HG03432 (cell line): Measurements from ENCODE around the gene DNLZ.

Source experiments
- ATAC-seq: cut with Tn5 transposase; IDR thresholded peaks from one replicate; pipeline ENCODE4 v1.9.1; 2021; ENCODE audit warnings: mild to moderate bottlenecking, moderate library complexity; ENCODE audit not compliant: unreplicated experiment

DNLZ gene

DNA sequence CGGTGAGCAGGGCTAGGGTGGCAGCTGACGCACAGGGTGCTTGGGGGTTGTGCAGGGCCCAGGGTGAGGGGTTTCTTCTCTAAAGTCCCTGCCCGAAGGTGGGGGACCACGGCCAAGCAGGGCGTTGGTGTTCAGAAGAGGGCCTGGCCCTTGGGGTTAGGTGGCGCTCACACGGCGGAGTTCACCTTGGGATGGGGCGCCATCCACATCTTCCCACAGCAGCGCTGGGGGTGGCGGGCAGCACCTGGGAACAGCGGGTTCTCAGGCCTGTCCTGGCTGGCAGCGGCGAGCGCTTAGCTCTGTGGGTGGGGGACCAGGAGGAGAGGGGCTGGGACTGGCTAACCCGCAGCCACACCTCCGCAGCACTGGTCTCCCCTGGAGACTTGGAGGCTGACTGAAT lies 30.1 kb downstream of the DNLZ start:
- no peak for ATAC-seq

- ATAC-seq, result no peak
These were observed 30.5 kb downstream of the DNLZ start for GRCh38 chr9:136333045-136333444.

DNA sequence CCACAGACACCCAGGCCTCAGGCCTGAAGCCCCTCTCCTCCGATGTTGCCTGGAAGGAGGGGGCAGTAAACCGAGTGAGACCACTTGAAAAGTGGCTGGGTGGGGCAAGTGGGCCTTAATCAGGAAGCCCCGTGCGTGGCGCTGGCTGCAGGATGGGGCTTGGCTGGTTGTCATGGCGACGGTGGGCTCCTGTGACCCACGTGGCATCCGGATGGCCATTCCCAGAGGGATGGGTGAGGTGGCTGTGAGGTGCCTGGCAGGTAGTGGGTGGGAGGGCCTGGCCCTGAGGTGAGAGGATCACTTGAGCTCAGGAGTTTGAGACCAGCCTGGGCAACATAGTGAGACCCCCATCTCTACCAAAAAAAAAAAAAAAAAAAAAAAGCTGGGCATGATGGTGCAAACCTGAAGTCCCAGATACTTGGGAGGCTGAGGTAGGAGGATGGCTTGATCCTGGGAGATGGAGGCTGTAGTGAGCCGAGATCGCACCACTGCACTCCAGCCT lies 31.0 kb downstream of the DNLZ start:
- no peak for ATAC-seq

- no peak for ATAC-seq
These were observed 31.7 kb downstream of the DNLZ start for GRCh38 chr9:136331556-136332481.

GRCh38 chr9:136331030-136331429 lies 32.5 kb downstream of the DNLZ start:
- no peak for ATAC-seq

GRCh38 chr9:136330406-136330990 lies 33.0 kb downstream of the DNLZ start:
- ATAC-seq, result no peak

- ATAC-seq, result no peak
These were observed 33.7 kb downstream of the DNLZ start for GRCh38 chr9:136329636-136330405.

- ATAC-seq, result no peak
These were observed 34.3 kb downstream of the DNLZ start for GRCh38 chr9:136329211-136329627.

DNA sequence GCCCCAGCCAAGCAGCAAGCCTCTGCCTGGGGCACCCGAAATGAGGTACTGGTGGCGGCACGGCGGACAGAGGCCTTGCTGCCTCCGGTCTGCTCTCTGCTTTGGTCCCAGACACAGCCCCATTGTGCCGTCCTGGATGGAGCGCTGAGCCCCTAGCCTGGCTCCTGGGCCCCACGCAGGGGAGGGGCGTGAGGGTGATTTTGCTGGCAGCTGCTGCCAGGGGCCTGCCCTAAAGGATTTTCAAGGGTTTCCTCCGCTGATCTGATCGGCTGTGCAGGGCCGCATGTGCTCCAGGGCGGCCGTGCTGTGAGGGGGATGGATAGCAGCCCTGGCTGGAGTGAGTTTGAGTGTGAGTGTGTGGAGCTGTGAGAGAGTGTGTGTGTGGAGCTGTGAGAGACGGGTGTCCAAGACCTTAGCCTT lies 34.9 kb downstream of the DNLZ start:
- no peak for ATAC-seq

DNA sequence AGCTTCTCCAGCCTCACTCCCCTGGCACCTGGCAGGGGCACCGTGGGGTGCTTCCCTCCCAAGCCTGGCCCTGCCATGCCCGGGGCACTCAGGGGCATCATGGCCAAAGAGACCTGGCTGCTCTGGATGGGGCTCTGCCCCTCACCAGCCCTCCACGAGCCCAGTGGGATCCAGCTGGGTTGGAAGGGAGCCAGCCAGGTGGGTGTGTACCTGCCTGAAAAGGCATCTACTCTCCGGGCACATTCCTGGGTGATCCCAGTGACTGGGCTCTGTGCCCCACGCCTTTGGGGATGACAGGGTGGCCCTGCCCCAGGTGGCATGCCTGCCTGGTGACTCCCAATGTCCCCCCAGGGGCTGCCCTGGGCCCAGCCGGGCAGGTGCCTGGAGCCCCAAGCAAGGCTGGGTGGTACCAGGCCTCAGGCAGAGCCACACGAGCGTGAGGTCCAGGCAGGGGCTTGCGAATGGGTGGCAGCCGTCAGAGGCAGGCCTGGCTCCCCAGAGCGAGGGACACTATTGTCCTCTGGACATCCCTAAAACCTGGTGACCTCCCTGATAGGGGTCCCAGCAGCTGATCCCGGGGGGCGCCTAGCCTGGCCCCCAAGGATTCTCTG lies 35.4 kb downstream of the DNLZ start:
- no peak for ATAC-seq

DNA sequence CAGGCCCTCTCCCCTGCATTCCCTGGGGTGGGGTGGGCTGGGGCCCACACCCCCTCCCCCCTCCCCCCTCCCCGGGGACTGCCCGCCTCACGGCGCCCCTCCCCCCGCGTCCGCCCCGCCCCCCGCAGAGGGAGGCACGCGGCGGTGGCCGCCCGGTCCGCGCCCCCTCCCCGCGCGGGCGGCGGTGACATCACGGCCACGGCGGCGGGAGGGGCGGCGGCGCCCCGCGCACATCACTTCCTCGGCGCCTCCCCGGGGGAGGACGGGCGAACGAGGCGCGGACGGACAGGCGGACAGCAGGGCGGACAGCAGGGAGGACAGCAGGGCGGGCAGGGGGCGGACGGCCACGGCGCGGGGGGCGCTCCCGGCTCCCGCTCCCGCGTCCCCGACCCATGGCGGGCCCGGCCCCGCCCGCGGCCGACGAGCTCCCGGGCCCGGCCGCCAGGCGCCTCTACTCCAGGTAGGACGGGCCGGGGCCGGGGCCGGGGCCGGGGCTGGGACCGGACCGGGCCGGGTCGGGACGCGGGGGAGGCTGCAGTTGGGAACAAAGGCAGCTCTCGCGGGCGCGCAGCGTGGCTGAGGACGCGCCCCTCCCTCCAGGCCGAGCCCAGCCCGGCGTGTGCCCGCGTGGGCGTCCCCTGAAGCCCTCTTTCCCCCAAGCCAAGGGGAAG lies 36.1 kb downstream of the DNLZ start, which contains the start of gene GPSM1:
Gene GPSM1 (plus strand): TSS at position 236 of the 671 bp plus-strand sequence. CDS start 157 bp downstream, at position 393.
- no peak for ATAC-seq

DNA sequence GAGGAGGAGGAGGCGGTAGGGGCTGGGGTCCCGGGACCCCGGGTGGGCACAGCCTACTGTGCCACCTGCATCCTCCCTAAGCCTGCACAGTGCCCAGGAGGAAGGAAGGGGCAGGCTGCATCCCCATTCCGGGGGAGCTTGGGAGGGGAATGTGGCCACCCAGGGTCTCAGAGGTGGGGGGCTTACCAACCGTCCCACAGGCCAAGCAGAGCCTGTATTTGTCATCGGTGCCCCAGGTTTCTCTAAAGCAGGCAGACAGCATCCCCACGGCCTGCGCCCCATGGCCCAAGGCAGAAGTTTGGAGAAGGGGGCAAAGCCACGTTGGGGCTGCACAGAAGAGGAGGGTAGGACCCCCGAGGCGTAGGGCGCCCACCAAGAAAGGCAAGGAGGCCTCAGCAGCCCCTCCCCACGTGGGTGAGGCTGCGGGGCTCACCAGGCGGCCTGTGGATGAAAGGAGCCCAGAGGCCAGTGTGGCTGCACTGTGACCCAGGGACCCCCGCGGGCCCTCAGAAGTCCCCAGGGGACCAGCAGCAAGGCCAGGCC lies 36.7 kb downstream of the DNLZ start:
- no peak for ATAC-seq

GRCh38 chr9:136326061-136326760 lies 37.3 kb downstream of the DNLZ start:
- ATAC-seq, result no peak

DNA sequence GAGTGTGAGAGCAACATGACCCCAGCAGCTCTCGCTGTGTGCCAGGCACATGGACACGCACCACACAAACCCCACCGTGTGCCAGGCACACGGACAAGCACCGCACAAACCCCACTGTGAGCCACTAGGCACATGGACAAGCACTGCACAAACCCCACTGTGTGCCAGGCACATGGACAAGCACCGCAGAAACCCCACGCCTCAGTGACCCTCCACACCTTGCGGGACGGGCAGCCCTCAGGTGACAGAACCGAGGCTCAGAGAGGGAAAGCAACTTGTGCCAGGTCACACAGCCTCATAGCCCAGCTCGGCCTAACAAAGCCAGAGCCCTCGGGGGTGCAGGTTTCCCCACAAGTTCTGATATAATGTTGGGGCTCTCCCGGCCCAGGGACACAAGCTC lies 38.2 kb downstream of the DNLZ start:
- ATAC-seq, result no peak

DNA sequence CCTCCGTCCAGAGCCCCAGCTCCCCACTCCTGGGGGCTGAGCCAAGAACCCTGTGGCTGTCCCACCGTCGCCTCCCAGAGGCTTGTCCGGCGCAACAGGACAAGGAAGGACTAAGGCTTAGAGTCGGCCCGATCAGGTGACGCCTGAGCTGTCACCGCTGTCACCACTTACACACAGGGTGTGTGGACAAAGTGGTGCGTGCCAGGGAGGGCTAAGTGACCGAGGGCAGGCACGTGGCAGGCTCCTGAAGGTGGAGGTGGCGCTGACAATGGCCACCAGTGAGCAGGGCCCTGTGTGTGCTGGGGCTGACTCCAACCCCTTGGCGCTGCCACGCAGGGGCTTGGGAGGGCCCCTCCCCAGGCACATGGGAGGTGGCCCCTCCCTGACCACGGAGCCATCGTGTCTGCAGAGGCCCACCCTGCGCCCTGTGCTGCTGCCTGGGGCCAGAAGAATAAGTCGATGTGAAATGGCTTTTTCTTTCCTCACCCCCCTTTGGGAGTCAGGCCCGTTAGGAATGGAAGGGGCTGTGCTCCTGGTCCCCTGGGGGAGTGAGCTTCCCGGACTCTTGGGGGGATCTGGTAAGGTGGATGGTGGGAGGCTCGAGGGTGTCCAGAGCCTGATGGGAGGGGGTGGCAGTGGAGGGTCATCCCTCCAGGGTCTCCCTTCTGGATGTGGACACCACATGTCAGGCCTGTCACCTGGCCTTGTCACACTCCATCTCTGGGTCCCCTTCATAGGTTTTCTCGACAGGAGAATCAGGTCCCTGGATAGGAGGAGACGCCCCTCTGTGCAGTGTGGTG lies 38.8 kb downstream of the DNLZ start:
- no peak for ATAC-seq

DNA sequence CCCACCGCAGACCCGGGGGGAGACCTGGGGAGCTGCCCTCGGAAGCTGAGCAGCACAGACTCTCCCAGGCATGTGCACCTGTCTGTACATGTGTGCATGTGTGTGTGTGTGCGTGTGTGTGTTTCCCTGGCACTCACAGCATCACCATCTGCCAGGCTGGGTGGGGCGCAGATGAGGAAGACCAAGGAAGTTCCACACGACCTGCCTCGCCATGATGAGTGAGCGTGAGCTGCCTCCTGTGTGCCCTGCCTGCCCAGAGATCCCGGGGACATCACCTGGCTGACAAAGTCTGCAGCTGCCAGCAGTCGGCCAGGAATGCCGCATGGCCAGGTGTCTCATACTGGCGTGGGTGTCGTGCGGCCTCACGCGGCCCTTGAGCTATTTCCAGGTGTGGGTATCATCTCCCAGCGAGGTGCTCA lies 40.2 kb downstream of the DNLZ start:
- no peak for ATAC-seq

- ATAC-seq, result no peak
These were observed 40.7 kb downstream of the DNLZ start for GRCh38 chr9:136322756-136323330.

DNA sequence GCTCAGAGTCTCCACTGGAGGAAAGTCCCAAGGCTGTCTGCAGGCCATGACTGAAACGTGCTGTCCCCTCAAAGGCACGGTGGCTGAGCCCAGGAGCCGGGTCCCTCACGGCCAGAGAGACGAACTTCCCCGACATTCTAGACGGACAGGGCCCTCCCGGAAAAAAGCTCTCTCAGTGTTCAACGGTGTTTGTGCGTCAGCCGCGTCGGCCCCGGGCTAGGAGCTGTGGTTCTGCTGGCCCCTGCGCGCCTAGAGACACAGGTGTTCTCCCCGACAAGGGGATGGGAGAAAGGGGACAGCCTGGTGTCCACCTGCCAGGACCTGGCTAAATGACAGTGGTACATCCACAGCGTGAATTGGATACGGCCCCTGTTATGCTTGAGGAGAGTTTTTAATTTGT lies 42.0 kb downstream of the DNLZ start:
- ATAC-seq, result no peak
